Astrocyte of the hippocampus (primary cell): ENCODE results near the gene IRF5.
A peak's percentile ranks its signal among the peaks of the same experiment; 100 is the strongest.
"Not testable (repeated sequence)": the region's sequence is repeated elsewhere in the genome, so short reads cannot be mapped to it uniquely, and the experiment has no call there.

Source experiments
- DNase-seq: peaks from one replicate; pipeline ENCODE4 v3.0.0; 2011; ENCODE audit warnings: low read depth, low spot score

The IRF5 gene

DNA sequence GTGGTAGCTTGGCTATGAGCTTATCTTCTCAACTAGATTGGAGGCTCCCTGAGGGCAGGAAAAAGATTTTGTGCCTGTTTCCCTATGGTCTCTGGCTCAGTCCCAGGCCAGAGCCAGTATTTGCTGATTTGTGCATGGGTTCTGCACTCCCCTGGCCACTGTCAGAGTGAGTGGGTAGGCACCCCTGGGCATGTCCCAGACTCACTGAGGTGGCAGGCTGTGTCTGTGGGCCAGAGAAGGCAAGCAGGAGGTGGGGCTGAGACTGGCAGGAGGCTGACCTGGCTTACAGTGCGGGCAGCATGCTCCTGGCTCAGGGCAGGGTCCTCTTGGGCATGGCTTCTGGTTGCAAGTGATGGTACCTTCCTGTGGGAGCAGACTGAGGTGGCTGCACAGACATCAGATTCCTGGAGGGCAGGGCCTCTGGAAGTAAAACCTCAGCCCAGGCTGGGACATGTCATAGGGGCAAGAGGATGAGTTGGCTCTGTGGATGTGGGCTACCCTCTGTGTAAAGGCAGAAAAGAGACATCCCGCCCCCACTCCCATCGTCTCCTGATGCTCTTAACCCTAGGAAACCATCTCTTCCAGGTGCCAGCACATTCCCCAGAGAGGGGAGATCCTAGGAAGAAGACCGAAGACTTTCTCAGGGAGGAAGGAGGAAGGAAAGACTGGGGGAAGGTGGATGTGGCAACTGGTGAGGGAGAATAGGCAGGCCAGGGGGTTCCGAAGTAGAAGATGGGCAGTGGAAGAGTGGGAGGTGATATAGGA is 31.5 kb upstream of the IRF5 start:
- DNase-seq: no peak

DNA sequence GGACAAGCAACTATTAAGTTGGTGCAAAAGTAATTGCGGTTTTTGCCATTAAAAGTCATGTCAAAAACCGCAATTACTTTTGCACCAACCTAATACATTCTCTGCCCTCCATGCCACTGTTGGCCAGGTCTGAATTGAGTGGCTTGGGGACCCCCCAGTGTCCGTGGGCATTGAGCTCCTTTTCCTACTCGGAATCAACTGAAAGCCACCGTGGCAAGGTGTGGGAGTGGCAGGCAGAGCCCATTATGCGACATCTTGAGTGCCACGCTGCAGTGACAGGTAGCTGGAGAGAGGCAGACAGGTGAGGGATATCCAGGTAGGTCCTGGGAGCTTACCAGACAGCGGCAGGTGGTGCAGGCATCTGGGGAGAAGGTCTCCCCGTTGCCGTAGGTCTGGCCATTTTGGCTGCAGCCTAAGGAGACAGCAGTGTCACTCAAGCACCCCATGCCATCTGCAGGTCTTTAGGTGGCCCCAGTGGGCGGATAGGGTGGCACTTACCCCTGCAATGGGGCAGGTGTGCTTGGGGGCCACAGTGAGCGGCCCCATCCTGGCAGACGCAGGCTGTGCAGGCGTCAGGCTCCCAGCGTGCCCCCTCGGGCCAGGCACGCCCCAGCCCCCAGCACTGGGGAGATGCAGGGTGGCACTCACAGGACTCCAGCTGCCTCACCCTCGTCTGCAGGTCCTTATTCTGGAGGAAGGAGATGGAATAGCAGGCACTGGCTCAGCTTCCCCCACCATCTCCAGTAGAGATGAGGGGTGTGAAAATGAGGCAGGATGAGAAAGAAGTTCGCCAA is 30.8 kb upstream of the IRF5 start:
- no peak for DNase-seq

DNA sequence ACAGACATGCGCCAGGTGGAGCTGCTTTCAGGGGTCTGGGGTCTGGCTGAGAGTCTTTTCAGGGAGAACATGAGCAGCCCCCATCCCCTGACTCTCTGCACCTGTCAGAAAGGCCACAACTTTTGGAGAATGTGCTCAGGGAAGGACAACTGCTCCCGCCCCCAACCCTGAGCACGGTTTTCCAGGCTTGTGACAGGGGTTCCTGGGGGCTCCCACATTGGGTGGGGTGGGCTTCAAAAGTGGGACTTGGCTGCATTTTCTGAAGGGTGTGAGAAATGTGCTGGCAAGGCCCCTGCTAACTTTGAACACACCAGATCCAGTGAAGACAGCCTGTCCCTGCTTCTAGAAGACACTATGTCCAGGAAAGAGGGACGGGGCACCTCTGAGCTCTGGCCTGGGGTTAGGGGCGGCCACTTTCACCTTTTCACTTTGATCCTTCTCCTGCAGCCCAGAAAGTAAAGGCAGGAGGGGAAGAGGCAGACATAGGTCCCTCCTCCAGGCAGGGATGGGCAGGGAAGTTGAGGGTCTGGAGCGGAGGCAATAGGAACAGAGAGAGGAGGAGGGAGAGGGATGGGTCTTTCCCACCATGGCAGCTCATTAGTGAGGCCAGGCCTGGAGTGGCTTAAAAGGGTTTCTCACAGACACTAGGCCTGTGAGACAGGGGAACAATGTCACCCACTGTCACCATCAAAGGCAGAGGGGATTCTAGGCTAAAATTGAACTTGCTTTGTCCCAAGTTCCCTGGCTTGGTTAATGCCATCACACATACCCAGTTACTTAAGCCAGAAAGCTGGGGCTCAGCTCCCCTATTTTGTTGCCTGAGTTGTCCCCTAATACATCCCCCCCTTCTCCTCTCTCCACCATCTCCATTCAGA is 28.7 kb upstream of the IRF5 start:
- DNase-seq: no peak

DNA sequence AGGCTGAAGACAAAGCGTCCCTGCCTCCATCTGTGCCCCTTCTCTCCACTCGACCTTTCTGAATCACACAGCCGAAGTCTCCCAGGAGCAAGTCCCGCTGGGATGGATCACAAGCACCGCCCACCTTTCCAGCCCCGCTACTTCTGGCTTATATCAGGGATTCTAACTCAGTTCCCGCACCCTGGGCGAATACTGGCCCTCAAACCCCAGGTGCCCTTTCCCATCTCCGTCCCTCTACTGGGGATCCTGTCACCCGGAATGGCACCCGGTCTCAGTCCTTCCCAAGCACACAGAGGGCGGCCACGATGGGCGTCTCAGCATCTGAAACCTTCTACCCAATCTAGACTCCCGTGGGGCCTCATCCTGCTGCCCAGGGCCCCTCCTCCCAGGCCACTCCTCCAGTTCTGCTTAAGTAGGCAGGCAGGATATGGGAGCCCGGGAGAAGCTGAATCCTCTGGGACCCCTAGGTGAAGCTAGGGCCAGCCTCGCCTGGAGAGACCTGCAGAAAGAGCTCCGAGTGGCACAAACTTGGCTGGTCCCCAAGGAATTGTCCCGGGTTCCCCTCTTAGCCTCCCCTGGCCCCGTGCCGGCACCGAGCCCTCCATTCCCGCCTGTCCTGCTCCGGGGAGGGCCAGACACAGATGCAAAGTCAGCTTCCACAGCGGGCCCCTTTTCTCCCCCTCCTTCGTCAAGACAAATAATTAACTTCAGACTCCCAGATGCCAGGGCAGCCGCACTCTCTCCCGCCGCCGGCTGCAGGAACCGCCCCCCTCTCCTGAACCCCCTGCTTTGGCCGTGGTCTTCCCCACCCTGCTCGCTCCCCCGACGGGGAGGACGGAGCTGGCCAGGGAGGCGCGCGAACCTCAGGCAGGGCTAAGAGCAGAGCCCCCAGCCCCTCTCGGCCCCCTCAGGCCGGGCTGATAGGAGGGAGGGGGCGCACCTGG is 27.8 kb upstream of the IRF5 start:
- DNase-seq: peak; percentile 64

DNA sequence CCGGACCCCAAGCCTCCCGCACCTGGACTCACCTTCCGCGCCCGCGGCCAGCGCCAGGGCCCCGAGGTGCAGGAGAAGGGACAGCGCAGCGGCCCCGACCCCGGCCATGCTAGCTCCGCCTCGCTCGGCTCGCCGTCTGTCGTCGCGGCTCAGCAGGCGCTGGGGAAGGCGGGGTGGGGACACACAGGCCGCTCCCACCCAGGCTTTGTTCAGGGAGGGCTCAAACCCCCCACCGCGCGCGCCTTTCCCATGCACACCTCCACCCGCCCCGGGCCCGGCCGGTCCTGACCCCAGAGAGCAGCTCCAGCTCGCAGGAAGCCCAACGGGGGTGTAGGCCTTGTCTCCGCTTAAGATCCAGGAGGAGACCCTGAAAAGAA is 27.2 kb upstream of the IRF5 start, which contains the start of gene KCP:
TSS of gene KCP (minus strand) at position 141 of the 377 bp plus-strand sequence. CDS start at position 108, 33 bp downstream.
- no peak for DNase-seq

DNA sequence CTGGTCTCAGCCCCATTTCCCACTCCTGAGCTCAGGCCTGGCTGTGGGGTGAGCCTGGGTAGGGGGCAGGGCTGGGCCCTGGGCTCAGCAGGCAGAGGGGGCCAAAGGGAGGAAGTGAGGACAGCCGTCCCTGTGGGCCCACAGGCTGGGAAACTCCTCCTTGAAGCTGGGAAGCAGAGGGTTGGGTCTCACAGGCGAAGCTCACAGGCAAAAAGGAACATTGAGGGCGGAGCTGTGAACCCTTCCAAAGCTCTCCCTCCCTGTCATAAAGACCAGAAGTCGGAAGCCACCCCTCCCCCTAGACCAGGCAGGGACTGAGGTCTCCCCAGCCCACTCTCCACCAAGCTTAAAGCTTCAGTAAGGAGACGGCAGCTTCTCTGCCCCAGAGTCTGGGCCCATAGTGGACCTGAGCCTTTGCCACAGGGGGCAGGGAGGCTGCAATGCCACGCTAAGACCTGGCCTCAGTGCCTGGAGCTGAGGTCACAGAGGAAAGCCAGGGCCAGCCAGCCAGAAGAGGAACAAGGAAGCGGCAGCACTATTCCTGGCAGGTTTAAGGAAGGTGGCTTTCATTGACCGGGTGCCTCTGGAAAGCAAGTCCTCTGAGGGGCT is 26.2 kb upstream of the IRF5 start:
- no peak for DNase-seq

DNA sequence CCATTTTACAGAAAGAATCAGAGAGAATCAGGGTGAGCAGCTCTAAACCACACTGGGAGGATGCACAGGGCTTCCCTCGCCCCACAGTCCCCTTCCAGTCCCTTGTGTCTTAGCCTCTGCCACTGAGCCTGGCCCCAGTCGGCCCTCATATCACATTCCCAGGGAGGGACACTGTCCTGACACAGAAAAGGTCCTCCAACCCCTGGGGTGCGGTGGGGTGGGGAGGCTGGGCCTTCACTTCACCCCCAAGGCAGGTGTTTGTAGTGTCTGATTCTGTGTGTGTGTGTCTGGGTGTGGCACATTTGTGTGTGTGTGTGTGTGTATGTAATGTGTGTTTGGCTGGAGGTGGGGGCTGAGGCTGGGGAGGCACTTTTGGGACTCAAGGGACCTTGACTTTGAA is 25.4 kb upstream of the IRF5 start:
- no peak for DNase-seq

DNA sequence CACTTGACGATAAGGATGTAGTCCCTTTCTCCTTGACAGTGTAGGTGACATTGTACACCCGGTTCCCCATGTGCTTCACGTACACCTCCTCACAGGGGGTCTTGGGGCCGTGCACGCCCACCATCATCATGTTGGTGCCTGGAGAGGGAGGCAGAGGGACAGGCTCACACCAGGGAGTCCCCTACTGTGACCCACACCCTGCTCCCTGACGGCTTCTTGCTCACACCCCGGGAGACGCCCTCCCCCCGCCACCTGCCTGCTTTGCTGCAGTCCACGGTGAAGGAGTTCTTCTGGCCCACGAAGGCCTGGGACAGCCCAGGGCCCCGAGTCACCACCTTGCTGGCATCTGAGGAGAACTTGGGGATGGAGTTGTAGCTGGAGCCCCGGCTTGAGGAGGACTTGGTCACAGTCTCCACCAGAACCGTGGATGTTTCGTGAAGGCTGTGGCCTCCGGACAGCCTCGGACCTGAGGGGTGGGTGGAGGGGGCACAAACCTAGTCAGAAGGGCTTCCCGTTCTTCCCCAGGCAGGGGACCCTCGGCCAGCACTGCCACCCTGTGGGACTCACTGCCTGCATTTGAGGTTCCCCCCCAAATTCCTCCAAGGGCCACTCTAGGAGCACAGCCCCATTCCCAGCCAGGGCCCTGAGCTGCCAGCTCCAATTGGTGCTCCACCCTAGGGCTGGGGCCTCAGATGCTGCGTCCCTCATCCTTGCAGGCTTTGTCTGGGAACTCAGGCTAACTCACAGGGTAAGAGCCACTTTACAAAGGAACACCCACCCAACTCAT is 24.8 kb upstream of the IRF5 start:
- not testable (repeated sequence) for DNase-seq

DNA sequence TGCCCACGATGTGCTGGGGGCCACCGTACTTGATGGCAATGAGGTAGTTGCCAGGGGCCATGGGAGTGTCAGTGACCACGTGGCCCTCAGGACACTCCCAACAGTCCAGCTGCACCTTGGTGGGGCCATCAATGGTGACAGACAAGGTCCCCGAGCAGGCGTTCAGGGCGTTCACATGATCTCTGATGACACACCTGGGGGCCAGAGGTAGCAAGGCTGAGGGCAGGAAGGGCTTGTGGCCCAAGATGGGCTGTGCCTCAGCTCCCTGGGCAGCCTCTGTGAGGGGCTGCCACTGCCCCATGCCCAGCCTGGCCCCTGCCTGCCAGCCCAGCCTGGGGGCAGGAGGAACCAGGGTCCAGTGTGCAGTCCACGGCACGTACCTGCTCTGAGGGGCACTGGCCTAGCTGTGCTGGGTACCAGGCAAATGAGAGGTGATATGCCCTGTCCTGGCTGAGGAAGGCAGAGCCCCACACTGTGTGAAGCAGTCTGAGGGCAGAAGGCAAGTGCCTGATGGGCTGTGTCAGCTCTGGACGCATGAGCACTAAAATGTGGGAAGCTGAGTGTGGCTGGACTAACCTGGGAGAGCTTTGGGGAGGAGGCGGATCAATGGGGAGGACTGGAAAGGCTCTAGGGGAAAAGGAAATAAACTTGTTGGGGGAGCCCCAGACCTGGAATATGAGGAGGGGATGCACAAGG is 23.7 kb upstream of the IRF5 start:
- no peak for DNase-seq

DNA sequence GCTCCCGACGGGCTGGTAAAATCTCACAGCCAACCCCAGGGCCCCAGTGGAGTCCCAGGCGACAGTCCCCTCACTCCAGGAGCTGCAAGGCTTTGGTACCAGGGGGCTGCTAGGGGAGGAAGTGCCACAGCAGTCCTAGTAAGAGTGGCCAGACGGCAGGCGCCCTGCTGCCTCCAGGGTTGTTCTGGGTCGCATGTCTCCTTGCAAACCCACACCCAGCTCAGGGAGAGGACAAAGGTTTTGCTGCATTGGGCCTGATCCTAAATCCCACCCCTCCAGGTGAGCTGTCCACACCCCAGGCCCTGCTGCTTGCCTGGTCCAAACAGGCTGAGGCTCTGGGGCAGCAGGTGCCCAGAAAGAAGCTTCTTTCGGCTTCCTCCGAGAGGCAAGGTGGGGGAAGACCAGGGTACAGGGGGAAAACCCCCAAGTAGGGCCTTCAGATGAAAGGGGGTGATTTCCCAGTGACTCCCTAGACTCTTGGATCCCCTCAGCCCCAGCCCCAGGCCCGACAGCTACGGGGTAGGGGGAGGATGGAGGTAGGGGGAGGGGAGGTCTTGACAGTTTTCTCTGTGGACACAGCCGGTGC is 23.1 kb upstream of the IRF5 start:
- no peak for DNase-seq

DNA sequence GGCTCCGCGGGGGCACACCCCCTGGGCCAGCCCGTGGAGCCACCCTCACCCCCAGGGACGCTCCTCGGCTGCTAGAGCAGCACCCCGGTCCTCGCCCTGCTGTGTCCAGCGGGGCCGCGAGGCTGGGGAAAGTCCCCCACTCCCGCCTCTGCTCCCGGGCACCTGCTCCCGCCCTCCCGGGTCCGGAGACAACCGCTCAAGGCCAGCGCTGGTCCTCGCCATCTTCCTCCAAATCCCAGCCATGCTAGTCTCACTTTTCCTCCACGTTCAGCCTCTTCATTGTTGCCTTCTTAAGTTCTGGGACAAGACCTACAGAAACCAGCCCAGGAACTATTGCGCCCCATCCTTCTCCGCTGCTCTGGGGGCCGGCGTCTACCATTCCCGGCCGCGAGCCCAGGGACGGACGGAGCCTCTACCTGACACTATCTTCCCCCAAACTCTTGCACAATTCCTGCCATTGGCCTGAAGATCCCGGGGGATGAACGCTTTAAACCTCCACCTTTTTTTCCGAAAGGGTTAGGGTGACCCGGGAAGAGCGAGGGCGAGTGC is 22.4 kb upstream of the IRF5 start:
- DNase-seq: no peak

DNA sequence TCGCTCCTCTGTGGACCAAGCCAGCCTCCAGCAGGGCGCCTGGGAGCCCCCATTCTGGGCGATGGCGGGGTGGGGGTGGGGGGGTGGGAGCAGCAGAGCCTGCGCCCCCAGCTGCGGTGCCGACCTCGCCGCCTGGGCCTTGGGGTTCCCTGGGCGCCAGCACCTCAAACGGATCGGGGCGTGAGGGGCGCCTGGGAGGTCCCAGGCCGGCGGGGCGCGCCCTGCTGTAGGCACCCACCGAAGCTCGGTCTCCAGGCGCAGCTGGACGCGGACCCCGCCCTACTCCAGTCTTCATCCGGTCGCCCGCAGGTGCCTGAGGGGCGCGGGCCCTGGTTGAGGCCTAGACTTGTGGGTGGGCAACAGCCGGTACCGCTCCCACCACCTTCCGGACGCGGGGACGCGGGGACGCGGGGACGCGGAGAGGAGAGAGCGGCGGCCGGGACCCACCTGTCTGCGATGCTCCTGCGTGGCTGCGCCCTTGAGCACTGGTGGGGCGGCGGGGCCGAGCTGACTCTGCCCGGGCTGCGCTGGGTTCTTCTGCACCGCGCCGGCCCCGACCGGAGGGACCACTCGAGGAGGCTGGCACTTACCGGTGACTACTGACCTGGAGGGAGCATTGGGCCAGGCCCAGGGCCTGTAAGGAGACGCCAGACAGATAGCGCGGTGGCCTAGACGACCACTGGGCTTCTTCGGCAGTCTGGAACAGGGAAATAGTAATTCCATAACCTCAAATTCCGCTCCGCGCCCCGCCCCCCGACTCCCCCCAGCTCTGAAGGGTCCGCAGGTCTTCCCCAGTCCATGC is 21.7 kb upstream of the IRF5 start:
- DNase-seq: no peak

DNA sequence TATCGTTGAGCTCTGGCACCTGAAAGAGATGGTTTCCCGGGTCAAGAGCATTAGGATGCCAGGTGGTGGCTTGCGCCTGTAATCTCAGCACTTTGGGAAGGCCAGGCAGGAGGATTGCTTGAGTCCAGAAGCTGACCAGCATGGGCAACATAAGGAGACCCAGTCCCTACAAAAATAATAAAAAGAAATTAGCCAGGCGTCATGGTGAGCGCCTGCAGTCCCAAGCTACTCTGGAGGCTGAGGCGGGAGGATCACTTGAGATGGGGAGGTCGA is 21.1 kb upstream of the IRF5 start:
- no peak for DNase-seq

DNA sequence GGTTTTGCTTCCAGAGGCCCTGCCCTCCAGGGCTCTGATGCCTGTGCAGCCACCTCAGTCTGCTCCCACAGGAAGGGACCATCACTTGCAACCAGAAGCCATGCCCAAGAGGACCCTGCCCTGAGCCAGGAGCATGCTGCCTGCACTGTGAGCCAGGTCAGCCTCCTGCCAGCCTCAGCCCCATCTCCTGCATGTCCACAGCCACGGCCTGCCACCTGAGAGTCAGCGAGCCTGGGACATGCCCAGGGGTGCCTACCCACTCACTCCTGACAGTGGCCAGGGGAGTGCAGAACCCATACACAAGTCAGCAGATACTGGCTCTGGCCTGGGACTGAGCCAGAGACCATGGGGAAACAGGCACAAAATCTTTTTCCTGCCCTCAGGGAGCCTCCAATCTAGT is 20.6 kb upstream of the IRF5 start:
- no peak for DNase-seq

DNA sequence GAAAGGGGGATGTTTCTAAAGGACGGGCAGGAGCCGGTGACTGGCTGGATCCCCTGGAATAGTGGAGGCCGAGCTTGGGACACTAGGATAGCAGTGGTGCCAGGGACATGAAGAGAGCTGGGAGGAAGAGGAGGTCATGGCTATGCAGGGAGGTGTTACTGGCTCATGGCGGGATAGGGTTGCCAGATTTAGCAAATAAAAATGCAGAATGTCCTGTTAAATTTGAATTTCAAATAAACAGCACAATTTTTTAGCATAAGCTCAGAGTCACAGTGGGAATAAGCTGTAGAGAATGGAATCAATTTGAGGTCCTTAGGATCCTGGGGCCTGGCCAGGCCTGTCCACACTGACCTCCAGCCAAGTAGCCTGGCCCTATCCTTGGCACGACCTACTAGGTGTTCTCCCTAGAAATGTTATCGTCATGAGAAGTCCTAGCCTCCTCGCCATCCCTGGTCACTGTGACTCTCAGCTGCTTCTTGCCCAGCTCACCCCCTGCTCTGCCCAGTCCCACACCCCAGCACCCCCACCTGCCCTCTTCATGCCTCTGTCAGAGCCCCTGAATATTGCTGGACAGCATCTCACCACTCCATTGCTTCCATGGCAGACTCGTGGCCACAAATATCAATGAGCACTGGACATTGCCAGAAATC is 19.6 kb upstream of the IRF5 start:
- no peak for DNase-seq

DNA sequence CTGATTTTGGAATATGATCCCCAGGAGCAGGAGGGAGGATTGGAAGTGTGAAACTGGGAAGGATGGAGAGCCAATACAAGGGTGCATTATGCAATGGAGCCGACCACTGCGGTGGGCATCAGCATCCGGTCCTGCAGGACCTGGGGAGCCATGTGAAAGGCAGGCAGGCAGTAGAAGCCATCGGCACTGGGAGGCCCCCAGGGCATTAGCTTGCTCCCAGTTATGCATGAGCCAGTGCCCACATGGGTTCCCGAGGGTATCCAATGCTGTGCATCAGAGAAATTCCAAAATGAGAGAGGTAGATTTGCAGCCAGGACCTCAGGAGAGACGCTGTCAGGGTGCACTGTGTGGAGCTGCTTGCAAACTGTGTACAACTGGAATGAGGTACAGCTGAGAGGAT is 18.5 kb upstream of the IRF5 start:
- no peak for DNase-seq
